Right lobe of liver (tissue), 6 donors: ENCODE data around the gene ATP11C. TPM values are rescaled to one million over a fixed set of nuclear protein-coding genes. Genes with fewer than 3 reads are reported as not detected.
"Not testable (repeated sequence)": the region's sequence is repeated elsewhere in the genome, so short reads cannot be mapped to it uniquely, and the experiment has no call there.

Source experiments
- ATAC-seq, 4 donors: fragments of 200-7000 bp; cut with Tn5 transposase; one replicate each; pipeline ENCODE4 v1.9.1; 2020; ENCODE audit warnings: mild to moderate bottlenecking in 4 of 4, moderate library complexity in 4 of 4
- DNase-seq, 3 donors: peaks; one replicate each; pipeline ENCODE4 v3.0.0-alpha.2; 2020
- H3K27ac ChIP-seq, 3 donors: fragments of 200-600 bp; one replicate each; pipeline ENCODE4 v1.8.0; 2022
- H3K27me3 ChIP-seq, 2 donors: fragments of 200-600 bp; one replicate each; pipeline ENCODE4 v1.8.0; 2022
- H3K36me3 ChIP-seq, 4 donors: fragments of 200-600 bp; sonication (generic) in 1 of 4; one replicate each; pipeline versions ENCODE4 v1.5.1 to v1.8.0; 2017 to 2022; ENCODE audit warnings: control low read depth in 1 of 4
- H3K4me1 ChIP-seq, 4 donors: fragments of 200-600 bp; sonication (generic) in 1 of 4; one replicate each; pipeline versions ENCODE4 v1.5.1 to v1.8.0; 2017 to 2022; ENCODE audit warnings: control low read depth in 1 of 4
- H3K4me3 ChIP-seq, 3 donors: fragments of 200-600 bp; one replicate each; pipeline ENCODE4 v1.8.0; 2022
- H3K9me3 ChIP-seq, 4 donors: fragments of 200-600 bp; sonication (generic) in 1 of 4; one replicate each; pipeline versions ENCODE4 v1.5.1 to v1.8.0; 2017 to 2022; ENCODE audit warnings: control low read depth in 1 of 4
- POLR2A ChIP-seq: fragments of 450-650 bp; IDR thresholded peaks from one replicate; pipeline ENCODE4 v1.6.1; 2017; ENCODE audit warnings: antibody characterized with exemption, mild to moderate bottlenecking
- whole genome bisulfite sequencing: methylation state at CpG from one replicate; pipeline ENCODE4 v1.1.6; 2018; ENCODE audit warnings: low coverage, low lambda C conversion rate; ENCODE audit not compliant: insufficient coverage; ENCODE audit errors: missing lambda C conversion rate; 5-methylcytosine and 5-hydroxymethylcytosine counted together
- intact Hi-C, 2 donors: fragments of 100-400 bp; cut with DNase I; formaldehyde crosslinking; loops; one replicate each; pipeline versions ENCODE4 v1.11.2 to v1.14.1; 2022
- total RNA-seq, 6 experiments: library from RNA; depleted of rRNA in 2 of 6; stranded (reverse); fragments of >200 nt in 2 of 6; fragmentation: NEBNext Ultra II Directional in 3 of 6; extraction: Animal tissue kit (Norgen Biotek cat#: 25700) in 3 of 6; gene quantifications; one replicate each; pipeline versions ENCODE4 v1.1.0 to v1.2.4, GENCODE V29; 2016 to 2023
- TF ChIP-seq, protein P1 (sequence below), 4 donors: fragments of 200-600 bp in 3 of 4; fragments of 450-650 bp in 1 of 4; IDR thresholded peaks; one replicate each; pipeline versions ENCODE4 v1.5.1 to v1.8.0; 2016 to 2022; ENCODE audit warnings: antibody characterized with exemption in 4 of 4, mild to moderate bottlenecking in 2 of 4
- donor health status: DM: no; HTN: yes; CAD: no.
- donor health status: DM: no; HTN: no; CAD: no.
- donor health status: DM: no; HTN: no; CAD: no.
- donor health status: DM: no; HTN: yes; CAD: no.
- donor health status: DM: no; HTN: yes; CAD: no.

The ATP11C gene
- total RNA-seq, 6 experiments from 2014 or later: 21.4 to 34.0 (median 29.1) TPM

DNA sequence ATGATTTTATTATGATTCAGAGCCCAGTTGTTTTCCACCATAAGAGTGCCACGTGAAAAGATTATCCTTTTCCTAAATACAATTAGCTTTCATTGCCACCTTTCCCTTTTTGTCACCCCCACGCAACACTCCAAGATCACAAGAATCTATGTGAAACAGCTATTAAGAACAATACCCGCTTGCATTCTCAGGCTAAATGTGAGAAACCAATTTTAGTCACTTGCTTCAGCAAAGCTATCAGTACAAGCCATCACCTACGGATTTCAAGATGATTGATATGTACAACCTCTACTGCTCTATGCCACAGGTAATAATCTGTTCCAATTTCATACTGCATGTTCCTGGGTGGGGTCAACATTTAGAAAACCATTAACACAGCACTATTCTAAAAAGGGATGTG lies 2.5 kb downstream of the ATP11C start:
- no peaks in the 10 kb centered on the region for H3K9me3 ChIP-seq
- TF ChIP-seq, protein P1, sequence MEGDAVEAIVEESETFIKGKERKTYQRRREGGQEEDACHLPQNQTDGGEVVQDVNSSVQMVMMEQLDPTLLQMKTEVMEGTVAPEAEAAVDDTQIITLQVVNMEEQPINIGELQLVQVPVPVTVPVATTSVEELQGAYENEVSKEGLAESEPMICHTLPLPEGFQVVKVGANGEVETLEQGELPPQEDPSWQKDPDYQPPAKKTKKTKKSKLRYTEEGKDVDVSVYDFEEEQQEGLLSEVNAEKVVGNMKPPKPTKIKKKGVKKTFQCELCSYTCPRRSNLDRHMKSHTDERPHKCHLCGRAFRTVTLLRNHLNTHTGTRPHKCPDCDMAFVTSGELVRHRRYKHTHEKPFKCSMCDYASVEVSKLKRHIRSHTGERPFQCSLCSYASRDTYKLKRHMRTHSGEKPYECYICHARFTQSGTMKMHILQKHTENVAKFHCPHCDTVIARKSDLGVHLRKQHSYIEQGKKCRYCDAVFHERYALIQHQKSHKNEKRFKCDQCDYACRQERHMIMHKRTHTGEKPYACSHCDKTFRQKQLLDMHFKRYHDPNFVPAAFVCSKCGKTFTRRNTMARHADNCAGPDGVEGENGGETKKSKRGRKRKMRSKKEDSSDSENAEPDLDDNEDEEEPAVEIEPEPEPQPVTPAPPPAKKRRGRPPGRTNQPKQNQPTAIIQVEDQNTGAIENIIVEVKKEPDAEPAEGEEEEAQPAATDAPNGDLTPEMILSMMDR (IDR thresholded peaks at IDR 0.05): no peak
- TF ChIP-seq POLR2A: no peak
- no peak for DNase-seq
- WGBS: 21% methylated on average over 4 of the region's 4 CpGs
- H3K27me3 ChIP-seq: no peaks in the 10 kb centered on the region
- no peak overlapping the region for H3K27ac ChIP-seq
- ATAC-seq: no peak
- intact Hi-C loops: no loop called here
- peaks cover 0 to 4% (median 0%) of the 10 kb centered on the region in 4 donors for H3K4me1 ChIP-seq
- H3K36me3 ChIP-seq: no peaks in the 10 kb centered on the region
- H3K4me3 ChIP-seq: peak overlapping the region; percentile 69 to 77 (median 74)

DNA sequence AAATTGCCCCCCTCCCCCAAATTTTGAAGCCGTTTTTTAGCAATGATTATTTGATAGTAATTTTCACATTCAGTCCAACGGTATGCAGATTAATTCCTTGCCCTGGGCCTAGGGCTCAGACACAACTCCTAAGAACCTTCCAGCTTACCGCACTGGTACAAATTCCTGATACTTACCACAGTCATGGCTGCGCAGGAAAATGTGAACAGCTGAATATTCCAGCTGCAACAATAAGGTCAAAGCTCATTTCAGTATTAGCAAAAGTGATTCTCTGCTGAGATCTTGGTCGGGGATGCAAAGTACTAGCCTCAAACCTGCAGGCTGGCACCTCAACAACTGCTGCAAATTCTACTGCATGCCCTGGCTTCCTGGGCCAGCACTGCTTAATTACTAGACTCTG lies 3.0 kb downstream of the ATP11C start:
- Histone ChIP-seq H3K4me3 (peak overlapping the region in 2 of 3 donors; percentile 69 to 77), H3K9me3 (no peaks in the 10 kb centered on the region), H3K4me1 (peaks cover 0 to 4% (median under 1%) of the 10 kb centered on the region in 4 donors), H3K27ac (no peak overlapping the region), H3K36me3 (no peaks in the 10 kb centered on the region), H3K27me3 (no peaks in the 10 kb centered on the region)
- DNase-seq (no peak), ATAC-seq (no peak)
- no peak for TF ChIP-seq POLR2A
- TF ChIP-seq, protein P1 (IDR thresholded peaks at IDR 0.05): no peak
- intact Hi-C loops: no loop called here
- WGBS: 29% methylated on average over 5 of the region's 5 CpGs

DNA sequence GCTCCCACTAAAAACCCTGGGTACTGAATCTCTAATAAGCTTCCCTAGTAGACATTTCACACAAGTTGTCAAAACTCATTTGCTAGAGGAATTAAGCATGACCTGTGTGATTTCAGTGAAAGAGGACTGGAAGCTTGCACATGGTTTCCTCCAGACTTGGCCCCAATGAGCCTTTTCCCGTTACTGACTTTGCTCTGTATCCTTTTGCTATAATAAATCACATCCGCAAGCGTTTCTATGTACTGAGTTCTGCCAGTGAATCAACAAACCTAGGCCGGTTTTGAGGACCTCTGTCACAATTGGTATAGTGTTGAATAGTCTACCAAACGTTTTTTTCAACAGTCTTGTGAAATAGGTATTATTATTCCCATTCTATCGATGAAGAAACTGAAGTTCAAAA lies 8.2 kb downstream of the ATP11C start:
- peaks cover 0 to 9% (median under 1%) of the 10 kb centered on the region in 4 donors for H3K4me1 ChIP-seq
- H3K27ac ChIP-seq: no peak overlapping the region
- H3K36me3 ChIP-seq: no peaks in the 10 kb centered on the region
- TF ChIP-seq POLR2A: no peak
- TF ChIP-seq, protein P1 (IDR thresholded peaks at IDR 0.05): no peak
- ATAC-seq (peak; percentile 59 to 86 (median 74)), DNase-seq (no peak)
- no peaks in the 10 kb centered on the region for H3K27me3 ChIP-seq
- H3K9me3 ChIP-seq: no peaks in the 10 kb centered on the region
- intact Hi-C loops: no loop called here
- WGBS: 25% methylated on average over 6 of the region's 6 CpGs
- H3K4me3 ChIP-seq: no peak overlapping the region

DNA sequence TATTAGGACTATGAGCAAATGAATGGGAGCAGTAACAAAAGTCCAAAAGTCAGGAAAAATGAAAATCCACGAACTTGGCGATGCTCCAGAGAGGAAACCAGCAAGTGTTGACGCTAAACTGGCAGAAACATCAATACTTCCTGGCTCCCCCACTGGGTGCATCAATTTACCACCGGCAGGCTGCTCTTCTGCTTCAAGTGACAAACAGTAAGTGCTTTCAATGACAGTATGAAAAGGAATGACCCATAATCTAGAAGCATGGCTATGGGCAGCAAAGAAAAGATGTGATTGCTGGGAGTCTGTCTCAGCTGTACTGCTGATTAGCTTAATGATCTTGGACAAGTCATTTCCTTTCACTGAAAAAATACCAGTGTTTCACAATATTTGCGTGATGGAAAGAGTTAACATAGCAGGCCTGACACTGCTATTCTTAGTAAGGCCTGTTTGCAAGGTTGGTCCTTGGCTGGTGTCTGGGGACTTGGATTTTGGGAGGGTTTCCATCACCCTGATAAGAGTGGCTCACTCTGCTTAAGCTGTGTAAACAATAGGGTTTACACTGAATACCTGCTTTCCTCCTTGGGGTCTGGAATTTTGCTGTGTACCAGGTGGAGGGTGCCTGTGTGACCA lies 8.7 kb downstream of the ATP11C start:
- no peak overlapping the region for H3K4me3 ChIP-seq
- H3K36me3 ChIP-seq: no peaks in the 10 kb centered on the region
- no peak overlapping the region for H3K27ac ChIP-seq
- no peaks in the 10 kb centered on the region for H3K27me3 ChIP-seq
- intact Hi-C loops: no loop called here
- peak in 2 of 4 donors; percentile 42 to 50 for ATAC-seq
- H3K9me3 ChIP-seq: no peaks in the 10 kb centered on the region
- WGBS: 36% methylated on average over 5 of the region's 5 CpGs
- TF ChIP-seq POLR2A: no peak
- TF ChIP-seq, protein P1 (IDR thresholded peaks at IDR 0.05): no peak
- DNase-seq: no peak
- H3K4me1 ChIP-seq: peaks cover 0 to 9% (median 0%) of the 10 kb centered on the region in 4 donors

DNA sequence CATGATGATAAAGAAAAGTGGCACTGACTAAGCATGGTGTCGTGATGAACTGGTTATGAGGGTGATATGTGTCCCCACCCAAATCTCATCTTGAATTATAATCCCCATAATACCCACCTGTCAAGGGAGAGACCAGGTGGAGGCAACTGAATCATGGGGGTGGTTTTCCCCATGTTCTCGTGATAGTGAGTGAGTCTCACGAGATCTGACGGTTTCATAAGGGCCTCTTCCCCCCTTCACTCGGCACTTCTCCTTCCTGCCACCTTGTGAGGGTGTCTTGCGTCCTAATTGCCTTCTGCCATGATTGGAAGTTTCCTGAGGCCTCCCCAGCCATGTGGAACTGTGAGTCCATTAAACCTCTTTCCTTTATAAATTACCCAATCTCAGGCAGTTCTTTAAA lies 11.7 kb downstream of the ATP11C start:
- H3K4me1 ChIP-seq, ATAC-seq, H3K36me3 ChIP-seq, H3K9me3 ChIP-seq, intact Hi-C loops, H3K27ac ChIP-seq, H3K27me3 ChIP-seq, H3K4me3 ChIP-seq, DNase-seq: not testable (repeated sequence)
- 50% methylated on average over 5 of the region's 6 CpGs for WGBS
